ENCODE results near the gene SDK1. TPM values are rescaled to one million over a fixed set of nuclear protein-coding genes. Genes with fewer than 3 reads are reported as not detected.

Gene SDK1
- total RNA-seq, 4 donors from 2014 or later = 2.5 to 12.9 (median 6.1) TPM

DNA sequence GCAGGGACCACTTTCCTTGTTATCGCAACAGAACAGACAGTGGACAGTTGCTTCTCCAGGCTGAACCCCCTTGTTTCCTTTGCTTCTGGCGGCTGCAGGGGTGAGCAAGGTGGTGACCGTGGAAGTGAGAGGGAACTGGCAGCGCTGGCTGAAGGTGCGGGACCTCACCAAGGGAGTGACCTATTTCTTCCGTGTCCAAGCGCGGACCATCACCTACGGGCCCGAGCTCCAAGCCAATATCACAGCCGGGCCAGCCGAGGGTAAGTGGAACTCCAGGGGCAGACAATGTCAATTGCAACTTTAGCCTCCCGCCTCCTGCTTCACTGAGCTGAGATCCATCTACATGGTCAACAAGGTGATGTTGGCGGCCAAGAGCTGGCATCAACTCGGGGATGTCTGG is 919.0 kb downstream of the SDK1 start:
- WGBS = 95% methylated on average over 12 of the region's 15 CpGs

GRCh38 chr7:4221043-4221442 is 920.0 kb downstream of the SDK1 start:
- no peaks in the 10 kb centered on the region for H3K36me3 ChIP-seq
- H3K4me3 ChIP-seq = no peak overlapping the region
- TF ChIP-seq CTCF (IDR thresholded peaks at IDR 0.05) = no peak
- no peak for TF ChIP-seq EP300 (IDR thresholded peaks at IDR 0.05)
- no peak for TF ChIP-seq POLR2AphosphoS5 (IDR thresholded peaks at IDR 0.05)
- no peak for TF ChIP-seq POLR2A (IDR thresholded peaks at IDR 0.05)
- DNase-seq (ENCODE audit: low spot score in 2 of 2) = no peak
- no peaks in the 10 kb centered on the region for H3K27me3 ChIP-seq
- WGBS = 92% methylated on average over 13 of the region's 21 CpGs
- H3K9me3 ChIP-seq = no peaks in the 10 kb centered on the region
- peaks cover 2% of the 10 kb centered on the region for H3K4me1 ChIP-seq
- H3K27ac ChIP-seq = no peak overlapping the region

More for the DNA sequence above, 919.0 kb downstream of the SDK1 start:
- H3K36me3 ChIP-seq = no peaks in the 10 kb centered on the region
- TF ChIP-seq EP300 (IDR thresholded peaks at IDR 0.05) (no peak), POLR2A (IDR thresholded peaks at IDR 0.05) (no peak), POLR2AphosphoS5 (IDR thresholded peaks at IDR 0.05) (no peak), CTCF (IDR thresholded peaks at IDR 0.05) (no peak)
- H3K4me3 ChIP-seq = no peak overlapping the region
- no peak overlapping the region for H3K27ac ChIP-seq
- H3K4me1 ChIP-seq = peaks cover 10% of the 10 kb centered on the region
- H3K27me3 ChIP-seq = no peaks in the 10 kb centered on the region
- H3K9me3 ChIP-seq = no peaks in the 10 kb centered on the region
- no peak for DNase-seq (ENCODE audit: low spot score in 2 of 2)

DNA sequence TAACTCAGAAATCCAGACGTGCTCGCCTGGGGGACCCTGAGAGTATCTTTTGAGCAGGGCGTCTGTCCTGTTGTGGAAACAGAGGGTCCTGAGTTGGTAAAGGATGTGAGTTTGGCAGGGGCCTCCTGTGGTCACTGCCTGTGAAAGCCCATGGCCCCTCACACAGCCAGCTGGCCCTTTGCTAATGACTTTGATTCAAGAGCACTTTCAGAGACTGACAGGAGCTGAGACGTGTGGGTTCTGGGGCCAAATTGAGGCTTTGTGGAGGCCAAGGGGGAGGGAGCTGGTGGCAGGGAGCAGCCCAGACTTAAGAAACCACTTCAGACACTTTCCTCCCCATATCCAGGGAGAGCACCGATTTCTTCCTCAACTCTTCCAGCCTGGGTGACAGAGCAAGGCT is 921.6 kb downstream of the SDK1 start:
- no peak for TF ChIP-seq CTCF (IDR thresholded peaks at IDR 0.05)
- 87% methylated on average over 5 of the region's 5 CpGs for WGBS
- Histone ChIP-seq H3K27ac (no peak overlapping the region), H3K27me3 (no peaks in the 10 kb centered on the region), H3K9me3 (no peaks in the 10 kb centered on the region), H3K4me1 (no peaks in the 10 kb centered on the region), H3K4me3 (no peak overlapping the region), H3K36me3 (no peaks in the 10 kb centered on the region)
- no peak for DNase-seq (ENCODE audit: low spot score in 2 of 2)

GRCh38 chr7:4225361-4225771 is 924.3 kb downstream of the SDK1 start:
- WGBS = 90% methylated on average over 4 of the region's 18 CpGs
- no peak overlapping the region for H3K4me3 ChIP-seq
- no peaks in the 10 kb centered on the region for H3K36me3 ChIP-seq
- no peaks in the 10 kb centered on the region for H3K9me3 ChIP-seq
- no peaks in the 10 kb centered on the region for H3K27me3 ChIP-seq
- TF ChIP-seq POLR2AphosphoS5 (IDR thresholded peaks at IDR 0.05) = no peak
- TF ChIP-seq POLR2A (IDR thresholded peaks at IDR 0.05) = no peak
- TF ChIP-seq EP300 (IDR thresholded peaks at IDR 0.05) = no peak
- no peak for TF ChIP-seq CTCF (IDR thresholded peaks at IDR 0.05)
- DNase-seq (ENCODE audit: low spot score in 2 of 2) = no peak
- no peaks in the 10 kb centered on the region for H3K4me1 ChIP-seq
- H3K27ac ChIP-seq = no peak overlapping the region

DNA sequence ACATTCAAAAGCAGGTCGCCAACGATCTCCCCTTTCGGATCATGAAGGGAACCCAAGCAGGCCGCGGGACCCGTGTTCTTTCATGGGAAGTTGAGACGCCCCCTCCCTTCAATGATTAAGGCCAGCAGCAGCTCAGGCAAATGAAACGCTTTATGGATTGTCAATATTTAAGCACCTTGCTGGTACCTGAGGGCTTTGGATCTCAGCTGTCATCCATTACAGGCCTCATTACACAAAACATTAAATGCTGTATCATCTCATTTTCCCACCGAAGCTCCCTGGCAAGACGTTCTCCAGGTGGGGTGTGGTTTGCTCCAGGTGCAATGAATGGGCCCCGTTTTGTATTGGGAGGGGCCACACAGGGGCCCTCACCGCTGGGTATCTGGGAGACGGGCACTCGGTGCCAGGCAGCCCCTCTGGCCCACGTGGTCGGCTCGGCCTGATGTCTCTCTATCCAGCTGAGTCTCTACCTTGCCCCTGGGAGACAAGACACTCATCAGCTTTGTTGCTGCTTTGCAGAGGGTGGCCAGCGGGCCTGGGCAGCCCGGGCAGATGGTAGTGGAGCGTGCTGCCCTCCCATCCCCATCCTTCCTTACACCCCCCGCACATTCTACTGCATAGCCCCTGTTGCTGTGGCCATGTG is 925.0 kb downstream of the SDK1 start:
- no peak for TF ChIP-seq POLR2AphosphoS5 (IDR thresholded peaks at IDR 0.05)
- no peak for TF ChIP-seq POLR2A (IDR thresholded peaks at IDR 0.05)
- TF ChIP-seq EP300 (IDR thresholded peaks at IDR 0.05) = no peak
- TF ChIP-seq CTCF (IDR thresholded peaks at IDR 0.05) = no peak
- Histone ChIP-seq H3K9me3 (no peaks in the 10 kb centered on the region), H3K27ac (no peak overlapping the region), H3K4me3 (no peak overlapping the region), H3K36me3 (no peaks in the 10 kb centered on the region), H3K4me1 (no peaks in the 10 kb centered on the region), H3K27me3 (no peaks in the 10 kb centered on the region)
- no peak for DNase-seq (ENCODE audit: low spot score in 2 of 2)
- 90% methylated on average over 14 of the region's 21 CpGs for WGBS
